Measurements from ENCODE around the gene ITGA5.

DNA sequence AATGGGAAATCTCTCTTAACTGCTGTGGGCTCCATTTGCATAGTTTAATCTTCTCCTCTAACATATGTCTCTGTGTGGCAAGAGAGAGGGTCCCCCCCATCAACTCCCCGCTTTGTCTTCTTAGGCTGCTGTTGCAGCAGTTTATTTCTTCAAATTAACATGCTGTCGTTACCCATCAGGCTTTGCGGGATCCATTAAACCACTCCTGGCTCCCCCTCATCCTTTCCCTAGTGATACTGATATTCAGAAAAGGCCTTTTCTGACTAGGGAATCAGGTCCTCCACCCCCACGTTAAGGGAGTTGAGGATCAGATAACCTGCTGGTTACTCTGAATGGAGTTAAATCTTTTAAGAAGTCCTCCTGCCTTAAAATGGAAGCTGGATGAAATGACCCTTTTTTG, 70.0 kb downstream of the ITGA5 start:
- no peak for TF ChIP-seq POLR2A (IDR thresholded peaks at IDR 0.05)
- TF ChIP-seq, protein P1, sequence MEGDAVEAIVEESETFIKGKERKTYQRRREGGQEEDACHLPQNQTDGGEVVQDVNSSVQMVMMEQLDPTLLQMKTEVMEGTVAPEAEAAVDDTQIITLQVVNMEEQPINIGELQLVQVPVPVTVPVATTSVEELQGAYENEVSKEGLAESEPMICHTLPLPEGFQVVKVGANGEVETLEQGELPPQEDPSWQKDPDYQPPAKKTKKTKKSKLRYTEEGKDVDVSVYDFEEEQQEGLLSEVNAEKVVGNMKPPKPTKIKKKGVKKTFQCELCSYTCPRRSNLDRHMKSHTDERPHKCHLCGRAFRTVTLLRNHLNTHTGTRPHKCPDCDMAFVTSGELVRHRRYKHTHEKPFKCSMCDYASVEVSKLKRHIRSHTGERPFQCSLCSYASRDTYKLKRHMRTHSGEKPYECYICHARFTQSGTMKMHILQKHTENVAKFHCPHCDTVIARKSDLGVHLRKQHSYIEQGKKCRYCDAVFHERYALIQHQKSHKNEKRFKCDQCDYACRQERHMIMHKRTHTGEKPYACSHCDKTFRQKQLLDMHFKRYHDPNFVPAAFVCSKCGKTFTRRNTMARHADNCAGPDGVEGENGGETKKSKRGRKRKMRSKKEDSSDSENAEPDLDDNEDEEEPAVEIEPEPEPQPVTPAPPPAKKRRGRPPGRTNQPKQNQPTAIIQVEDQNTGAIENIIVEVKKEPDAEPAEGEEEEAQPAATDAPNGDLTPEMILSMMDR (IDR thresholded peaks at IDR 0.05) = no peak
